CD4-positive, alpha-beta T cell treated with Interferon alpha-2 for 1 hour (primary cell): Measurements from ENCODE around the gene NAALADL1.
"Not testable (repeated sequence)": the region's sequence is repeated elsewhere in the genome, so short reads cannot be mapped to it uniquely, and the experiment has no call there.

ENCODE experiments used
- DNase-seq, 2 donors: peaks; one replicate each; pipeline ENCODE4 v3.0.0-alpha.2; 2020 to 2022

NAALADL1 gene

GRCh38 chr11:65008873-65009272 lies 49.5 kb downstream of the NAALADL1 start:
- no peak for DNase-seq

DNA sequence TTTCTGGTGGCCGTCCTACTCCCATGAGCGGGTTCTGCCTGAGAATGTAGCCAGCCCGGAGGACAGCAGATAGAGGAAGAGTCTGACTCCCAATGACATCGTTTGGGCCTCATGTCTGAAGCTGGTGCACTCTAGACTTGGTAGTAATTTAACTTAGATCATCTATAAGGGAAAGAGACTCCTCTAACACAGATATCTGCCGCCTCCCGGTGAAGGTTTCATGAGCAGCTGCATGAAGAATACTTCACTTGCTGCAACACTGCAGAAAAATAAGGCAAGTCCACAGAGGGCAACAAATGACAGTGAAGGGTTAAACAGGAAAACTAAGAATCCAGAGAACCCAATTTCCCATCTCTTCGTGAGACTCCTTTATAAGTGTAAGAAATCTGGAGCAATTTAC lies 50.3 kb downstream of the NAALADL1 start:
- no peak for DNase-seq

DNA sequence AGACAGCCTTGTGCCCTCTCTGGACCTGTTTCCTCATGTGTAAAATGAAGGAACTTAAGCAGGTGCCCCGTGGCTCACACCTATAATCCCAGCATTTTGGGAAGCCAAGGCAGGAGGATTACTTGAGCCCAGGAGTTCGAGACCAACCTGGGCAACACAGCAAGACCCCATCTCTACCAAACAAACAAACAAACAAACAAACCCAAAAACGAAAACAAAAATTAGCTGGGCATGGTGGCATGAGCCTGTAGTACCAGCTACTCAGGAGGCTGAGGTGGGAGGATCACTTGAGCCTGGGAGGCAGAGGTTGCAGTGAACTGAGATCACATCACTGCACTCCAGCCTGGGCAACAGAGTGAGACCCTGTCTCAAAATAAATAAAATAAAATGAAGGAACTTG lies 54.4 kb downstream of the NAALADL1 start:
- DNase-seq = not testable (repeated sequence)

GRCh38 chr11:65003282-65003681 lies 55.1 kb downstream of the NAALADL1 start:
- no peak for DNase-seq

DNA sequence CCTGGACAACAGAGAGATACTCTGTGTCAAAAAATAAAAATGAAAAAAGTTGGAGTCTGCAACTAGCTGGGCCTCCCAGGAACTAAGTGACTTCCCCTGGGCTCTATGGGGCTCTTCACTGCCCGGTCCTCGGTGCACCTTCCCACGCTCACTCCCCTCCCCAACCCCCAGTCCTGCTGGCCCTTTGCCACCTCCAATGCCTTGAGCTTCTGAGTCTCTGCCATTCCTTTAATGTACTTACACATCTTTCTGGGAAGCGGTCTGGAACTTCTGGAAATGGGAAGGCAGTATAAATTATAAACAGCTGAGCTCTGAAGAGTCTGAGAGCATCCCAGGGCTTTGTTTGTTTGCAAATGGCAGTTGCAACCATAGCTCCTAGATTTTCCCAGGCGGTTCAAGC lies 55.6 kb downstream of the NAALADL1 start:
- DNase-seq = no peak

GRCh38 chr11:64999478-64999877 lies 58.9 kb downstream of the NAALADL1 start:
- DNase-seq = no peak

DNA sequence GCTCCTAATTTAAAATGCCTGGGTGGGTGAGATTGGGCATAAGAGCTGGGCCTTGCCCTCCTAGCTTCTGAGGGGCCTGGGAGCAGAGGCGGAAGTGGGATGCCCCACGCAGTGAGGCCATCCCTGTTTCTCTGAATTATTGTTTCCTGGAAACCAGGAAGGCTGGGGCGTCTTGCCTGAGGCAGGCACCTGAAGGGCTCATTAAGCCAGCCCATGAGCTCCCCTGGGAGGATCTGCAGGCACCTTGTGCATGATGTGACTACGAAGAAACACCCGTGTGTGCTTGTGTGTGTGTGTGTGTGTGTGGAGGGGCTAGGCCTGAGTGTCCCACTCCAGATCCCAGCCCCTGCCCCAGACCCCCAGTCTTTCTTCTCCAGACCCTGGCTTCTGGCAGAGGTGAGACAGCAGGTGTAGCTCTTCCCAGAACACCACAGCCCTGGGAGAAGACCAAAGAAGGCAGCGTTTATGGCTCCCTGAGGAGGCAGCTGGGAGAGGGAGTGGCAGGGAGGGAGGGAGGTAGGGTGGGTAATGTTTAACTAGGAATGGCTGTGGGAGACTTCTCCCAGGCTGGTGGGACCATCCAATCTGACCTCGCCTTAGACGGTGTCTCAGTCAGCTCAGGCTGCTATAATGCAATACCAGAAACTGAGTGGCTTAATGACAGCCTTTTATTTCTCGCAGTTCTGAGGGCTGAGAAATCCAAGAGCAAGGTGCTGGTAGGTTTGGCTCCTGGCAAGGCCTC lies 59.5 kb downstream of the NAALADL1 start:
- no peak for DNase-seq

GRCh38 chr11:64998141-64998540 lies 60.2 kb downstream of the NAALADL1 start:
- DNase-seq = no peak

- DNase-seq = peak; percentile 43 to 77
These were observed 61.5 kb downstream of the NAALADL1 start, which contains the start of gene BATF2 for GRCh38 chr11:64996710-64997380. Gene BATF2 (minus strand): TSS chr11:64996971. CDS start chr11:64996914, 57 bp downstream.

GRCh38 chr11:64996327-64996709 lies 62.0 kb downstream of the NAALADL1 start:
- DNase-seq = no peak
